Heart left ventricle (tissue), 13 donors: ENCODE measurements around the gene KREMEN2.

Experiments used
- CTCF ChIP-seq, 12 donors: fragments of 200-600 bp; sonication (generic) in 4 of 12; IDR thresholded peaks; one replicate each; pipeline versions ENCODE4 v1.5.0 to v1.8.0; 2018 to 2022; ENCODE audit warnings: antibody characterized with exemption in 12 of 12, mild to moderate bottlenecking in 5 of 12
- POLR2A ChIP-seq, 2 donors: fragments of 450-650 bp; IDR thresholded peaks; one replicate each; pipeline ENCODE4 v1.6.1; 2017; ENCODE audit warnings: antibody characterized with exemption in 2 of 2, mild to moderate bottlenecking in 2 of 2, moderate library complexity in 2 of 2
- donor health status: ischemic (EF 13 %, LVEDD 7.1; RV severe dilation, severe dysfunction).
- donor health status: DM: no; HTN: yes; CAD: no.
- donor health status: DM: no; HTN: no; CAD: no.
- donor health status: ischemic (EF 25% LVEDD 6.9; RV normal size, moderate dysfunction).
- donor health status: ischemic (EF 25% LVEDD 5.7; RV mildly dilated, moderate dysfunction).
- donor health status: ischemic (EF 35%, LVEDD 5.7; RV mildly dilated, moderate dysfunction).
- donor health status: nonischemic (EF 11% LVEDD 7.7; RV severe dilation, severe dysfunction).
- donor health status: DM: yes; HTN: yes; CAD: no.
- donor health status: PGD.
- donor health status: ischemic (EF 29% LVEDD 5.4; RV normal size, mild dysfunction).
- donor health status: nonischemic (EF 23%, LVEDD 6.1; RV moderate dilation, normal function).

GRCh38 chr16:2967721-2968161 lies 3.7 kb downstream of the KREMEN2 start:
- TF ChIP-seq CTCF (IDR thresholded peaks at IDR 0.05) (no peak), POLR2A (IDR thresholded peaks at IDR 0.05) (no peak)
